GM18868 (cell line): ENCODE measurements around the gene CCND3.
"Not testable (repeated sequence)": the region's sequence is repeated elsewhere in the genome, so short reads cannot be mapped to it uniquely, and the experiment has no call there.

Experiments used
- ATAC-seq: cut with Tn5 transposase; IDR thresholded peaks from one replicate; pipeline ENCODE4 v1.9.1; 2021; ENCODE audit warnings: mild to moderate bottlenecking, moderate library complexity; ENCODE audit not compliant: unreplicated experiment

Gene CCND3

DNA sequence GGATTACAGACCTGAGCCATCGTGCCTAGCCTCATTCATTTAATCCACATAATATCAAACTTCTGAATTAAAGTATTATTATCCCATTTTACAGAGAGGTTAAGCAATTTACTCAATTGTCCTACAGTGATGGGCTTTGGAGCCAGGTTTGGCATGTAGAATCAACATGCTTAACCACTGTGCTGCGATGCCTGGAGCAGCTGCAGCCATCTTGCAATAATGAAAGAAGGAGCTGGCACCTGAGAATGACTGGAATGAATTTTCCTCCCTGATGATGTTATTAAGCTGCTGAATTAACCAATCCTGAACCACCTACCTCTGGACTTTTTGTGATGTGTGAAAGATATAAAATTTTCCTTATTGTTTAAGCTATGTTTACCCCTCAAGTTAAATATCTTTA lies 13.1 kb upstream of the CCND3 start:
- ATAC-seq = no peak

DNA sequence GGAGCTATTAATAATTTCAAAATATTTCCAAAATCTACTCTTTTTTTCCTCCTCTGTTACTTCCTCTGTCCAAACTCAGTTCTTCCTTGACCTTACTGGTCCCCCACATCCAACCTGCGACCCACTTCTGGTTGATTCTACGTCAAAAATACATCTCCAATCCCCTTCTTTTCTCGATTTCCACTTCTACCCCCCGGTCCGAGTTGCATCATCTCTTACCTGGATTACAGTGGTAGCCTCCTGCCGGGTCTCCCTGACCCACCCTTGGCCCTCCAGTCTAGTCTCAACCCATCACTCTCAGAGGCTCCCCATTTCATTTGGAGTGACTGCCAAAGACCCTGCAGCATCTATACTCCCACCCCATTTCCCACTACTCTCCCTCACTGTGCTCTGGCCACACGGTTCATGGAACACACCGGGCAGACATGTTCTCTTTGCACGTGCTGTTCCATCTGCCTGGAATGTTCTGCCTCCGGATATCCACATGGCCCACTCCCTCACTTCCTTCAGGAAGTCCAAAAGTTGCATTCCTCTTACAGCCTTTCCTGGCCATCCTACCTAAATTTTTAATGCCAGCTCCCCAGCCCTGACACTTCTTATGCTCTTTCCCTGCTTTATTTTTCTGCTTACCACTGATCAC lies 6.1 kb upstream of the CCND3 start:
- no peak for ATAC-seq

DNA sequence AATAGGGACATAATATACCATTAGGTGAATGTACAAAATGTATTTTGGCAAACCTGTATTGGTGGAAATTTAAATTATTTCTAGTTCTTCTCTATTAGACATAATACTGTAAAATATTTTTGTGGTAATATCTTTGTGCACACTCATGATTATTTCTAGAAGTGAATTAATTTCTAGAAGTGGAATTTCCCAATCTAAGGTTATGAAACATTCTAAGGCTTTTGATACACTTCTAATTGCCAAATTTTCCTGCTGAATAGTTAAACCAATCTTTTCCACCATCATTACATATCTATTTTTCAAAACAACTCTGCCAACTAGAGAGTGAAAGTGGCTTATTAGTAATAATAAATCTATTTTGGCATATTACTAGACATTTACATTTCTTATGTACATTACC lies 1.8 kb upstream of the CCND3 start:
- ATAC-seq = no peak

DNA sequence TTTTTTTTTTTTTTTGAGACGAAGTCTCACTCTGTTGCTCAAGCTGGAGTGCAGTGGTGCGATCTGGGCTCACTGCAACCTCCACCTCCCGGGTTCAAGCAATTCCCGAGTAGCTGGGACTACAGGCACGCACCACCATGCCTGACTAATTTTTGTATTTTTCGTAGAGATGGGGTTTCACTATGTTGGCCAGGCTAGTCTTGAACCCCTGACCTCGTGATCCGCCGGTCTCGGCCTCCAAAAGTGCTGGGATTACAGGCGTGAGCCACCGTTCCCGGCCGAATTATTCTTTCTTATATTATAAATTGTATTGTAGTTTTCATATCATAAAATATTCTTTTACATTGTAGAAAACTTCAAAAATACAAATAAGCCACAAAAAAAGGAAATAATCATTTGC lies 1.3 kb upstream of the CCND3 start:
- not testable (repeated sequence) for ATAC-seq

DNA sequence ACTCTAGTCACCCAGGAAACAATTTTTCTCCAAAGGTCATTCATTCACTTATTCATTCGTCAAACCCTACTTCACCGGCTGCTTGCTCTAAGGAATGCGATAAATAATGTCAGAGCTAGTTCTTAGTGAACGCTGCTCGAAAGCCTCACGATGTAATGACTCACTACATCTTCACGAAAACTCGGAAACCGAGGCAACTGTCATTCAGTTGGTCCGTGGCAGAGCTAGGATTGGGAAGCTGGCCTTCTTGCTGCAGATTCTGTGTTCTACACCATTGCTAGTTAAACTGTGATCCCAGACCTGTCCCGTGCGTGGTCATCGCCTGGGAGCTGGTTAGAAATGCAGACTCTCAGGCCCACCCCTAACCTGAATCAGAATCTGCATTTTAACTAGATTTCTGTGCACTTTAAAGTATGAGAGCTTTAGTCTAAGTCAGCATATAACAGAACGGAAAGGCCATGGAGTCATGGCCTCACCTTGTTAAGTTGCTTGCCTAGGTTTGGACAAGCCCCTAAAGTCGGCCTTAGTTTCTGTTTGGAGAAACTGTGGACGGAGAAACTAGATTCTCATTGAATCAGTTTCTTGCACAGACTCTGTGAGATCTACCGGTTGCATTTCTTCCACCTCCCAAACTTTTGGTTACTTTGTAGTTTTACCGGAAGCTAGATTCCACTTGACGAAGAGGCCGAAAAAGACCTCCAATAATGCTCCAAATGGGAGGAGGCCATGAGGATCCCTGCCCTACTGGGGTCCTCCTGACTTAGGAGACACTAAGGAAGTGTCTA lies 651 bp upstream of the CCND3 start:
- peak; percentile 17 for ATAC-seq

DNA sequence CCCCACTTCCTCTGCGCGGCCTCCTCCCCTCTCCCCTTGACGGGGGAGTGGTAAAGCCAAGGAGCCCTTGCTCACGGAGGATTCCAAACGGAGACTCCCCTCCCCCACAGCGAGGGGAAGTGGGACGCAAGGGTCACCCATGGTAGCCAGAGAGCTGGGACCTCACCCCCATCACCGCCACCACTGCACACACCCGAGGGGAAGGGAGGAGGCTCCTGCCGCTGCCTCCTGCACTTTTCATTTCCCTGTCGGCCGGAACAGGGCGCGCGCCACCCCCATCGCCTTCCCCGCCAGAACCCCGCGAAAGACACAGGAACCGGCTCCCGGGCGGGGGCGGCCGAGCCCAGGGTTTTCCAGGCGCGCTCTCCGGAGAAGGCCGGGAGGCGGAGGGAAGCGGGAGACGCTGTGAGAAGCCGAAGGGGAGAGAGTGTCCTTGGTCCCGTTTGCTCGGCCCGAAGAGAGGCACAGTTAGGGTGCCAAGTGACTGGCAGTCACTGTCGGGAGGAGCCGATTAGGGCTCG lies 789 bp downstream of the CCND3 start:
- no peak for ATAC-seq

DNA sequence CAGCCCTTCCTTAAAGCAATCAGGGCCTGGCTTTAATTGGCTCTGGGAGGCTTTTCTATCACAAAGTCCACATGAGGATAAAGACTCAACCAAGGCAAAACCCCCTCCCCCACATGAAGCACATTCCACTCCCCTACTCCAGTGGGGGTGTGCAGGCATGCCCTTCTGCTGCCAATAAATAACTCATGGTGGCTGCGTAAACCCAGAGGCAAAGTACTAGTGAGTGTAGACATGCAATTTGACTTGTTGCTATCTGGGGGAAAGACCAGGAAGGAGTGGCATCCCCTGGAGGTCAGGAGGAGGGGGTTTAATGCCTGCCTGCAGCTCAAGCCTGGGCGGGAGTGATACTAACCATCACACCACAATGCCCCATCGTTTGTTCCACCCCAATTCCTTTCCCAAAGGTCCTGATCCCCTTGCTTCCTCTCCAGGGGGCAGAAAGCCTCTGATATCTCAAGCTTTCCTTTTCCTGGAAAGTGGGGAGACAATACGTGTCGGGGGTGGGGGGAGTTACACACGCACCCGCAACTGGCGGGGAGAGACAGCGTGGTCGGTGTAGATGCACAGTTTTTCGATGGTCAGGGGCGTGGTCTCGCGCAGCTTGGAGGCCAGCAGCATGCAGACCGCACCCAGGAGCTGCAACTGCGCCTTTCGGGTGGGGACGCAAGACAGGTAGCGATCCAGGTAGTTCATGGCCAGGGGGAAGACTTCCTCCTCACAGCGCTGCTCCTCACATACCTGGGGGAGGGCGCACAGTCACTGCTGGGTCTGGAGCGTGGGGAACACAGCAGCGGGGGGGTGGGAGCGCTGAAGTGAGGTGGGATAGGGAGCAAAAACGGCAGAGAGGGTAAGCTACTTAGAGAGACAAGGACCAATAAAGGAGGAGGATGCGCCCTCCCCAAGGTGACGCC lies 1.5 kb downstream of the CCND3 start:
- ATAC-seq = no peak

DNA sequence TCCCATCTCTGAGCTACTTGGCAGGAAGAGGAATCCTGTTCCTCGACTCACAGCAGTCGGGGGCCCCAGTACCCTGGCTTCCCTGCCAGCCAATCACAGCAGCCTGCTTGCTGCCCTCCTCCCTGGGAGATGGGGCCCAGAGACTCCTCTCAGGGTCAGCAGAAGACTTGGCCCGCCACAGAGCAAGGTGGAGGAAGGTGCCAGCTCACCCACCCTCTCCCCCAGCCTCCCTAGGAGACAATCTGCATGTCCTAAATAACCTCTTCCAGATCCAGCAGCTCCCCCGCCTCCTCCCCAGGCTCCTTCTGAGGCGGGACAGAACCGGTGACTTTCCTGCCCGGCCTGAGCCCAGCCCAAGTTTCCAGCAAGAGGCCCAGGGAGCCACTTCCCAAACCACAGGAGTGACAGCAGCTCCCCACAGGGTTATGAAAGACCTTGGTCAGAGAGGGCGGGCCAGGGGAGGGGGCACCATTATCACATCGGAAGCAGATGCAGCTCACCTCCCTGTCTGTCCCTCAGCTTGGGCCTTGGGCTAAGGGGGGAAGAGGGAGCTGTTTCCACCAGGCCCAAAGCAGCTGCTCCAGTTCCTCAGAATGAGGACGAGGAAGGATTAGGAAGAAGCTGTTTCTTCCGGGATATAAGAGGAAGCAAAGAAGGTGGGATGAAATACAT lies 2.3 kb downstream of the CCND3 start:
- no peak for ATAC-seq

DNA sequence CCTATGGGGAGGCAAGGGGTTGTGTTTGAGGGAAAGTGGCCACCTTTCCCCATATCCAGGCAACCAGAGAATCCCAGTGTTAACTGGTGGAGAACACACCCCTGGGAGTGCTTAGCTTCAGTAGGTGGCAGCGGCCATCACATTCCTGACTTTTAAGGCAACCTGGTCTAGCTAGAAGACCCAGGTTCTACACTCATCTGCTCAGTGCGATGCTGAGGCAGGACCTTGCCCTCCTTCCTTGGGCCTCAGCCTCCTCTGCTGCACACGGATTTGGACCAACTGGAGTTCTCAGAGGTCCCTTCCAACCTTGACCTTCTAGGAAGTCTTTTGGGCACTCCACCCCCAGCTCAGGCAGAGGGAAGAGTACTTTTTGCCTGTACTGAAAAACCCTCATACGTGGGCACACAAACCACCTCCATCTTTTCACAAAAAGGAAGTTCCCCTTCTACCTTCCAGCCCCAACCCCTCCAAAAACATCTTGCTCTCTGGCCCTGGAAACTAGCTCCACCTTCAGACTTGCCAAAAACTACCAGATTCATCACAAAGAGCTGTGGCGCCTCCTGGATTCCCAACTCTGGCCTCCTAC lies 2.9 kb downstream of the CCND3 start:
- no peak for ATAC-seq

DNA sequence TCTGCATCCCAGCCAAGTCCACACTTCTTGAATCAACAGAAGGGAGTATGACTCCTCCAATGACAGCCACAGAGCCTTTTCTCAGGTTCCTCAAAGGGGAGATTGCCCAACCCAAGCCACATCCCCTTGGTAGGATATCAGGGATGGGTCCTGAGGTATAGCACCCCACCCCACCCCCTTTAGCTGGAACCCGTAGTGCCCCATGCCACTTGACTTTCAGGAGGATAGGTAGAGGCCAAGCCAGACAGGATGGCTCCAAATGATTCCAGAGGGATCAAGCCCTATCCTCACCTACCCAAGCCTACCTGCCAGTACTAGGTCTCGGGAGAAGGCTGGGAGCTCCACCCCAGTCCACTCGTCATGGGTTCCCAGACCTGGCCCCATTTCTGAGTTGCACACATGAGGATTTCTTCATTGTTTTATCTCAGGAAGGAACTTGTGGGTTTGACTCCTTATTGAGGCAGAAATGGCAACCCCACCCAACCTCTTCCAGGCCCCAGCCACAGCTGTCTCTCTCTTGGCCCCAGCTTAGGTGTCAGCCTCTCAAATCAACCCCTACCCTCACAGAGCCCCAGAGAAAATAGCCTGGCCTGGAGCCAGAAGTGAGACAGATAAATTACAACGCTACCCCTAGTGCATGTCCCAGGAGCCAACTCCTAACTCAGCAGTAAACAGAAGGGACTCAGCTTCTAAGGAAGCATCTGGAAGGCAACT lies 3.6 kb downstream of the CCND3 start:
- ATAC-seq = no peak

DNA sequence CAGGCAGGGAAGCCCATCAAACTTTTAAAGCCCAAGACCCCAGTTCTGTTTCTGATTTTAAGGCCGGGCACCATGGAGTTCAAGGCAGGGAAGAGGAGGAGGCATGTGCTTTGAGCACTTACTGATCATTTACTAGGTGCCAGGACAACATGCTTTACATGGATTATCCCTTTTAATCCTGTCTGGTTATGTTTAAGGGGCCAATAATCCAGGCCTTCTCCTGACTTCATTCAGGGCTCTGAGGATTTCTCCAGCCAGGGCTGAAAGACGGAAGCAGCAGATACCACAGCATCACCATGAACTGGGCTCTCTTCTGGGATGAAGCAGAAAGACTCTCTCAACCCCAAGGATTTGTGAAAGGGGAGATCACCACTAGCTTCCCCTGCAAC lies 4.1 kb downstream of the CCND3 start:
- no peak for ATAC-seq

DNA sequence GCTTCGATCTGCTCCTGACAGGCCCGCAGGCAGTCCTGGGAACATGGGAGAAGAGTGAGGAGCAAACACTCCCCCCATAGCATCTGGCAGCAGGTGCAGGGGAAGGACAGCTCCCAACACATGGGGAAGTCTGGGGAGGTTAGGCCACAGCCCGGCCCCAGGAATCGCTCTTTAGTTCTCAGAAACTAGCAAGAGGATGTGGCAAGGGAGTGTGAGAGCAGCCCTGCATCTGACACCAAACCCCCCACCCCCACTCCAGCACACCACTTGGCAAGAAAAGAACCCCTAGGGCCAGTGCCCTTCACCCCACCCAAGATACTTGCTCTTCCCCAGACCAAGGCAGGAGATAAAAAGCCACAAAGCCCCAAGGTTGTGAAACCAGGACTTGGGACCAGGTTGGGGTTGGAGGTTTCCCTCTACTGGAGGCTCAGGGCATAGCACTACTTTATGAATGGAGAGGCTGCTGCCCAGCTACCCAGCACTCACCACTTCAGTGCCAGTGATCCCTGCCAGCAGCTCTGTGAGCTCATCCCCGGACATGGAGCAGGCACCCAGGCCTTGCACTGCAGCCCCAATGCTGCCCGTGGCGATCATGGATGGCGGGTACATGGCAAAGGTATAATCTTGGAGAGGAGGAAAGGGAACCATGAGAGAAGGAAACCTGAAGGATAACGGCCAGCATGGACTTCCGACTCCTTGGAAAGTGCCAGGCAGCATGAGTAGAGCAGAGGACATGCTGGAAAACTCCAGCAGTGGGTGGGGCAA lies 5.4 kb downstream of the CCND3 start:
- ATAC-seq = peak; percentile 54

DNA sequence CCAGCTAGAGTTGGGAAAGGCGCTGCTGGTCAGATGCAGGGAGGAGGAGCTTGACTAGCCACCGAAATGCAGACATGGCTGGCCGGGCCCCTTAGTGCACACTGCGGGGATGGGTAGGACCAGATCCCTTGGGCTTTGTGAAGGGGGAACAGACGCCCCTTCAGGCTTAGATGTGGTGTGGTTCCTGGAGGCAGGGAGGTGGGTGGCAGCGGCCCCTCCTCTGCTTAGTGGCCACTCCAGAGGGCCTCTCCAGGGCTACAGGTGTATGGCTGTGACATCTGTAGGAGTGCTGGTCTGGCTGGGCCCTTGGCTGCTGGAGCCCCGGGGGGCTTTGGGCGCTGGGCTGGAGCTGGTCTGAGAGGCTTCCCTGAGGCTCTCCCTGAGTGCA lies 5.9 kb downstream of the CCND3 start:
- no peak for ATAC-seq

DNA sequence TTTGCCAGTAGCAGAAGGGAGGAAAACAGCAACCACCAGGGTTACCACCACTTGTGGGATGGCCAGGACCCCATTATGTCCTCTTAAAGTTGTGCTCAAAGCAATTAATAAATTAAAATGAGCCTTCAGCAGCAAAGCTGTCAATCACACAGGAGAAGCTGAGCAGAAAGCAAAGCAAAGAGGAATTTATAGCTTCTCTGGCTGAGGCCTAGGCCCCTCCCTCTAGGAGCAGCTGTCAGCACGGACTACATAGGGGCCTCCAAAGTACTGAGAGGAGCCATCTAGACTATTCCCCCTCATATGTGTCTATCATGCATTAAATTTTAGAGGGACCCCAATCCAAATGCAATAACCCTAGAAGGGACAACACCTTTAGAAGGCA lies 6.4 kb downstream of the CCND3 start:
- ATAC-seq = no peak

DNA sequence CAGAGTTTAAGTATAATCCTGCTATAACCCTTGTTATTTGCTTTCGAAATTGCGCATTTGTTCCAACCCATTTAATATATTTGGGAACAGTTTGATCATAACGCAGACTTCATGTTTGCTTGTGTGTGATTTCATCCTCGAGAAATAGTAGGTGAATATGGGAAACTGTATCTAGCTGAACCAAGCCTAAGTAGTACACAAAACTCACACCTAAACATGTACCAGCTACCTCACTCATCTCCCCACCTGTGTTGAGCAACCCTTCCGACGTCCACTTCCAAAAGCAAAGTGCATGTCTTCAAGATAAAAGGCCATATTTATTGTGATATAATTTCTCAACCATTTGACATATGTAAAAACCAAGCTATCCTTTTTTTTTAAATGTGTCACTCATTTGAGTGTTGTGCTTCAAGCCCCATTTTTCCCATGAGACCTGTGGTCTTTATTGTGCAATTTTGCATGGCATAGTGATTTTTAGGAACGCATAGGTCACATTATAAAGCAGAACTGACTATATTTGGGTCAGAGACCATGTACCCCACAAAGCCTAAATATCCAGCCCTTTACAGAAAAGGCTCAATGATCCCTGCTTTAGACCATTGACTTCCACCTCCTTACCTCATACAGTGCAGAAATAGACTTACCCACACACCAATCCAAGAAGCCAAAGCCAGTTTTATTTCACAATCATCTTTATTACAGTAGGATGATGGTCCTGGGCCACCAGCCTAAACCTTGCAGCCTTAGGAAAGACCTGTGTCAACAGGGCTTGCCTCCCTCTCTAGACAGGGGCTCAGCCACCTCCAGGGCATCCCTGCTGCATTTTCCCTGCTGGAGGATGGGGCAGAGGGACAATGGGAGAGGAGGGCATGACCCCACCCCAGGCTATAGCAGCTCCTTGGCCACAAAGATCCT lies 7.1 kb downstream of the CCND3 start:
- ATAC-seq = no peak

DNA sequence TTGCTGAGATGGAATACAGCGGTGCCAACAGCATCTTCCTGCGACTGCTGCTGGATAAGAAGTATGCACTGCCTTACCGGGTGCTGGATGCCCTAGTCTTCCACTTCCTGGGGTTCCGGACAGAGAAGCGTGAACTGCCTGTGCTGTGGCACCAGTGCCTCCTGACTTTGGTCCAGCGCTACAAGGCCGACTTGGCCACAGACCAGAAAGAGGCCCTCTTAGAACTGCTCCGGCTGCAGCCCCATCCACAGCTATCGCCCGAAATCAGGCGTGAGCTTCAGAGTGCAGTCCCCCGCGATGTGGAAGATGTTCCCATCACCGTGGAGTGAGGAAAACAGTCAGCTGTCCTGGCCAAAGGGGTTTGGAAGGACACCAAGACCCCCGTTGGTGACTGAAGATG lies 9.2 kb downstream of the CCND3 start:
- no peak for ATAC-seq

DNA sequence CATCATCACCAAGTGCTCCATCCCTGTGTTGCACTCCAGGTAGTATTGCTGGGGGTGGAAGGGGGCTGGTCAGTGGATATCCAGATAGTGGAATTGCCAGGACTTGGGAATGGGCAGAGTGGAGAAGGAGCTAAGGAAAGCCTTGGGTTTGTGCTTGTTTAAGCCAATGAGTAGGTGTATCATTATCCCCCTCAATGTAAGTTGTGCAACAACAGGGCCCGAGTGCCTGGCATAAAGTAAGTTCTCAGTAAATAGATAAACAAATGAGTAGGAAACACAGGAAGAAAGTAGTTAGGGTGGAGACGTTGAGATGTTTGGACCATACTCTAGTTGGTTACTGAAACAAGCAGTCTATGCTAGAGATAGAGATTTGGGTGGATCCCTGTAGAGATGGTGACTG lies 9.8 kb downstream of the CCND3 start:
- ATAC-seq = no peak

DNA sequence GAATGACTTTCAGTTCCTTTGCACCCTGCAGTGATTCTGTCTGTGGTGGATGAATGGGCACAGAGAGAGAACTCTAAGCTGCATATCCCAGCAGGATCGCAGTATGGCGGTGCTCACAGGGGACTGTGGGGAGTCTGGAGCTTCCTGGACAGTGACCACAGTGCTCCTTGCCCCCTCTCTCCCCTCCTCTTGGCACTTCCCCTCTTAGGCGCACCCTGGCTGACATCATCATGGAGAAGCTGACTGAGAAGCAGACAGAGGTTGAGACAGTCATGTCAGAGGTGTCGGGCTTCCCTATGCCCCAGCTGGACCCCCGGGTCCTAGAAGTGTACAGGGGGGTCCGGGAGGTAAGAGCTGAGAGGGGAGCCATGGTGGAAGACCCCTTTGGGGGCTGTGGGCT lies 11.7 kb downstream of the CCND3 start:
- no peak for ATAC-seq
